HEK293 (cell line): Measurements from ENCODE around the gene ABHD13.

ENCODE experiments used
- CTCF ChIA-PET: fragments of 350-600 bp; formaldehyde crosslinking; extraction: SDS; loops from one replicate; lab custom pipeline; 2021; ENCODE audit warnings: antibody characterized with exemption; lab: Yijun Ruan, JAX
- POLR2A ChIA-PET: fragments of 300-600 bp; formaldehyde crosslinking; extraction: SDS; loops from one replicate; lab custom pipeline; 2020; ENCODE audit warnings: antibody characterized with exemption, inconsistent platforms; lab: Yijun Ruan, JAX
- H3K27ac ChIP-seq: fragments of 200-500 bp; sonication (Bioruptor generic); 2 replicates; pipeline ENCODE4 v1.5.1; 2014; ENCODE audit warnings: low read depth, low read length, control low read depth, inconsistent platforms; ENCODE audit errors: extremely low read depth
- H3K36me3 ChIP-seq, 2 experiments: fragments of 200-500 bp in 1 of 2; sonication (Bioruptor generic) in 1 of 2; 1 replicate in 1 of 2; 2 replicates in 1 of 2; pipeline ENCODE4 v1.5.1; 2014 to 2017; ENCODE audit warnings: inconsistent platforms in 2 of 2, low read length in 2 of 2; ENCODE audit not compliant: control insufficient read depth in 2 of 2, insufficient read depth in 1 of 2
- H3K4me1 ChIP-seq: fragments of 200-500 bp; sonication (Bioruptor generic); 2 replicates; pipeline ENCODE4 v1.5.1; 2014; ENCODE audit warnings: mild to moderate bottlenecking, low read length, inconsistent platforms; ENCODE audit not compliant: control insufficient read depth, insufficient read depth
- H3K4me3 ChIP-seq: 2 replicates; pipeline ENCODE4 v1.5.1; 2011; ENCODE audit warnings: low read depth, mild to moderate bottlenecking, control low read depth, low read length, moderate library complexity
- H3K9me3 ChIP-seq: fragments of 200-500 bp; sonication (Bioruptor generic); 2 replicates; pipeline ENCODE4 v1.5.1; 2014; ENCODE audit warnings: low read depth, low read length, inconsistent platforms; ENCODE audit not compliant: control insufficient read depth, insufficient read depth
- BCL11A ChIP-seq: fragments of 450-650 bp; formaldehyde crosslinking; IDR thresholded peaks from 2 replicates; pipeline ENCODE4 v1.5.1; 2016; ENCODE audit warnings: low read depth, missing biosample characterization, missing genetic modification characterization
- BCL11B ChIP-seq: fragments of 450-650 bp; formaldehyde crosslinking; IDR thresholded peaks from 2 replicates; pipeline ENCODE4 v1.5.1; 2016; ENCODE audit warnings: low read depth, missing biosample characterization, missing genetic modification characterization
- GFI1B ChIP-seq: fragments of 450-650 bp; formaldehyde crosslinking; IDR thresholded peaks from 2 replicates; pipeline ENCODE4 v1.5.1; 2016; ENCODE audit warnings: missing biosample characterization, missing genetic modification characterization
- GLIS2 ChIP-seq: fragments of 450-650 bp; formaldehyde crosslinking; IDR thresholded peaks from 2 replicates; pipeline ENCODE4 v1.5.1; 2016; ENCODE audit warnings: missing biosample characterization, missing genetic modification characterization
- KLF1 ChIP-seq: fragments of 450-650 bp; formaldehyde crosslinking; IDR thresholded peaks from 2 replicates; pipeline ENCODE4 v1.5.1; 2016; ENCODE audit warnings: missing biosample characterization, missing genetic modification characterization
- KLF7 ChIP-seq: fragments of 450-650 bp; formaldehyde crosslinking; IDR thresholded peaks from 2 replicates; pipeline ENCODE4 v1.5.1; 2016; ENCODE audit warnings: missing biosample characterization, missing genetic modification characterization, borderline replicate concordance
- RBAK ChIP-seq: fragments of 450-650 bp; formaldehyde crosslinking; IDR thresholded peaks from 2 replicates; pipeline ENCODE4 v1.5.1; 2016; ENCODE audit warnings: missing biosample characterization, missing genetic modification characterization
- REPIN1 ChIP-seq: fragments of 450-650 bp; formaldehyde crosslinking; IDR thresholded peaks from 2 replicates; pipeline ENCODE4 v1.5.1; 2017; ENCODE audit warnings: missing biosample characterization, missing genetic modification characterization, low read depth
- YY1 ChIP-seq: fragments of 450-650 bp; formaldehyde crosslinking; IDR thresholded peaks from 2 replicates; pipeline ENCODE4 v1.5.1; 2018; ENCODE audit warnings: missing biosample characterization, missing genetic modification characterization
- ZBTB48 ChIP-seq: fragments of 450-650 bp; formaldehyde crosslinking; IDR thresholded peaks from 2 replicates; pipeline ENCODE4 v1.5.1; 2016; ENCODE audit warnings: missing biosample characterization, missing genetic modification characterization
- ZBTB7A ChIP-seq: fragments of 450-650 bp; formaldehyde crosslinking; IDR thresholded peaks from 2 replicates; pipeline ENCODE4 v1.5.1; 2016; ENCODE audit warnings: low read depth, missing biosample characterization, missing genetic modification characterization
- ZEB2 ChIP-seq: fragments of 450-650 bp; formaldehyde crosslinking; IDR thresholded peaks from 2 replicates; pipeline ENCODE4 v1.5.1; 2016; ENCODE audit warnings: missing biosample characterization, missing genetic modification characterization
- ZIC2 ChIP-seq: fragments of 450-650 bp; formaldehyde crosslinking; IDR thresholded peaks from 2 replicates; pipeline ENCODE4 v1.5.1; 2016; ENCODE audit warnings: missing biosample characterization, missing genetic modification characterization
- ZNF146 ChIP-seq: fragments of 450-650 bp; formaldehyde crosslinking; IDR thresholded peaks from 2 replicates; pipeline ENCODE4 v1.5.1; 2016; ENCODE audit warnings: missing biosample characterization, missing genetic modification characterization
- ZNF174 ChIP-seq: fragments of 450-650 bp; formaldehyde crosslinking; IDR thresholded peaks from 2 replicates; pipeline ENCODE4 v1.5.0; 2017; ENCODE audit warnings: missing biosample characterization, mild to moderate bottlenecking, missing genetic modification characterization
- ZNF175 ChIP-seq: fragments of 450-650 bp; formaldehyde crosslinking; IDR thresholded peaks from 2 replicates; pipeline ENCODE4 v1.5.1; 2016; ENCODE audit warnings: missing biosample characterization, missing genetic modification characterization
- ZNF19 ChIP-seq: fragments of 450-650 bp; formaldehyde crosslinking; IDR thresholded peaks from 2 replicates; pipeline ENCODE4; 2016; ENCODE audit warnings: missing biosample characterization, missing genetic modification characterization, low read depth
- ZNF274 ChIP-seq, 2 experiments: fragments of 200-500 bp in 1 of 2; fragments of 450-650 bp in 1 of 2; sonication (Bioruptor generic) in 1 of 2; formaldehyde crosslinking in 1 of 2; IDR thresholded peaks; 2 replicates each; pipeline versions ENCODE4 v1.5.1 to v1.6.1; 2014 to 2016; ENCODE audit warnings: borderline replicate concordance in 1 of 2, inconsistent platforms in 1 of 2, low read length in 1 of 2, missing biosample characterization in 1 of 2, missing genetic modification characterization in 1 of 2
- ZNF292 ChIP-seq: fragments of 450-650 bp; formaldehyde crosslinking; IDR thresholded peaks from 2 replicates; pipeline ENCODE4 v1.5.1; 2016; ENCODE audit warnings: low read depth, missing biosample characterization, missing genetic modification characterization, borderline replicate concordance
- ZNF335 ChIP-seq: fragments of 450-650 bp; formaldehyde crosslinking; conservative IDR thresholded peaks from 2 replicates; pipeline ENCODE4 v1.5.1; 2016; ENCODE audit warnings: missing biosample characterization, missing genetic modification characterization
- ZNF37A ChIP-seq: fragments of 450-650 bp; IDR thresholded peaks from 2 replicates; pipeline ENCODE4 v1.5.1; 2018; ENCODE audit warnings: missing biosample characterization, missing genetic modification characterization
- ZNF423 ChIP-seq: fragments of 450-650 bp; formaldehyde crosslinking; IDR thresholded peaks from 2 replicates; pipeline ENCODE4 v1.5.1; 2016; ENCODE audit warnings: missing biosample characterization, missing genetic modification characterization
- ZNF501 ChIP-seq: fragments of 450-650 bp; formaldehyde crosslinking; IDR thresholded peaks from 2 replicates; pipeline ENCODE4 v1.5.1; 2016; ENCODE audit warnings: missing biosample characterization, missing genetic modification characterization
- ZNF623 ChIP-seq: fragments of 450-650 bp; formaldehyde crosslinking; IDR thresholded peaks from 2 replicates; pipeline ENCODE4 v1.5.1; 2016; ENCODE audit warnings: missing biosample characterization, missing genetic modification characterization
- ZNF660 ChIP-seq: fragments of 450-650 bp; IDR thresholded peaks from 2 replicates; pipeline ENCODE4 v1.5.1; 2018; ENCODE audit warnings: missing biosample characterization, mild to moderate bottlenecking, missing genetic modification characterization
- ZNF792 ChIP-seq: fragments of 450-650 bp; formaldehyde crosslinking; IDR thresholded peaks from 2 replicates; pipeline ENCODE4 v1.5.1; 2016; ENCODE audit warnings: missing biosample characterization, missing genetic modification characterization
- ZSCAN30 ChIP-seq: fragments of 450-650 bp; IDR thresholded peaks from 2 replicates; pipeline ENCODE4 v1.5.1; 2018; ENCODE audit warnings: missing biosample characterization, mild to moderate bottlenecking, missing genetic modification characterization, moderate library complexity
- TF ChIP-seq, protein P1 (sequence below): fragments of 450-650 bp; formaldehyde crosslinking; IDR thresholded peaks from 2 replicates; pipeline ENCODE4 v1.5.1; 2016; ENCODE audit warnings: missing biosample characterization, missing genetic modification characterization
- TF ChIP-seq, protein P2 (sequence below): fragments of 450-650 bp; formaldehyde crosslinking; IDR thresholded peaks from 2 replicates; pipeline ENCODE4 v1.5.1; 2016; ENCODE audit warnings: missing biosample characterization, missing genetic modification characterization
- TF ChIP-seq, protein P3 (sequence below): fragments of 450-650 bp; formaldehyde crosslinking; IDR thresholded peaks from 2 replicates; pipeline ENCODE4 v1.5.1; 2017; ENCODE audit warnings: missing biosample characterization, missing genetic modification characterization
- TF ChIP-seq, protein P4 (sequence below): fragments of 450-650 bp; formaldehyde crosslinking; IDR thresholded peaks from 2 replicates; pipeline ENCODE4 v1.5.1; 2016; ENCODE audit warnings: missing biosample characterization, missing genetic modification characterization
- TF ChIP-seq, protein P5 (sequence below): fragments of 450-650 bp; formaldehyde crosslinking; IDR thresholded peaks from 2 replicates; pipeline ENCODE4 v1.5.1; 2017; ENCODE audit warnings: missing biosample characterization, missing genetic modification characterization

Gene ABHD13

DNA sequence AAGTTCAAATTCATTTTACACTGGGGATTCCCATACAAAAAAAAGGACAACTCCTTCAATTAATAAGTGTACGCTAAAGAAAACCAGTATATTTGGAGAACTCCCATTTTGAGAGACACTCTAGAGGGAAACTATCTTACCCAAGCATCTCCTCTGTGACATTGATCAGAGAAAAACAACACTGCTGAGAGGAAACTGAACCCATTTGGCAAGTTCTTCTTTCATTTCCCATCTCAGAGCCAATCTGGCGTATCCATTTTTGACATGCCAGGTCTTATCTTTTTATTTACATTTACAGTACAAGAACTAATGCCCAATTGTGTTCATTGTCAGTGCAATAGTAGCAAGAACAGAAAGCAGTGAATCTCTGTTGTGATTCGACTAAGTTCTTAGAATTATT, 33.0 kb upstream of the ABHD13 start:
- TF ChIP-seq, protein P1, sequence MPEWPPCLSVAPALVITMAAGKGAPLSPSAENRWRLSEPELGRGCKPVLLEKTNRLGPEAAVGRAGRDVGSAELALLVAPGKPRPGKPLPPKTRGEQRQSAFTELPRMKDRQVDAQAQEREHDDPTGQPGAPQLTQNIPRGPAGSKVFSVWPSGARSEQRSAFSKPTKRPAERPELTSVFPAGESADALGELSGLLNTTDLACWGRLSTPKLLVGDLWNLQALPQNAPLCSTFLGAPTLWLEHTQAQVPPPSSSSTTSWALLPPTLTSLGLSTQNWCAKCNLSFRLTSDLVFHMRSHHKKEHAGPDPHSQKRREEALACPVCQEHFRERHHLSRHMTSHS (tag by site-specific recombination): no peak
- no peak for TF ChIP-seq ZNF292
- no peak for TF ChIP-seq ZNF274 (IDR thresholded peaks at IDR 0.05; ENCODE audit: low read length)
- TF ChIP-seq ZNF274 (tag by site-specific recombination; IDR thresholded peaks at IDR 0.05; ENCODE audit: borderline replicate concordance): no peak
- no peak for TF ChIP-seq ZNF175 (tag by site-specific recombination)
- TF ChIP-seq ZNF174: no peak
- TF ChIP-seq GFI1B (tag by site-specific recombination): no peak
- TF ChIP-seq BCL11A (tag by site-specific recombination): no peak
- no peak for TF ChIP-seq ZNF19 (tag by site-specific recombination)
- no peak for TF ChIP-seq RBAK (tag by site-specific recombination)
- TF ChIP-seq YY1 (tag by site-specific recombination): no peak
- TF ChIP-seq, protein P2, sequence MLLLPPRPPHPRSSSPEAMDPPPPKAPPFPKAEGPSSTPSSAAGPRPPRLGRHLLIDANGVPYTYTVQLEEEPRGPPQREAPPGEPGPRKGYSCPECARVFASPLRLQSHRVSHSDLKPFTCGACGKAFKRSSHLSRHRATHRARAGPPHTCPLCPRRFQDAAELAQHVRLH (tag by site-specific recombination): no peak
- no peak for TF ChIP-seq KLF7 (tag by site-specific recombination)
- TF ChIP-seq BCL11B (tag by site-specific recombination): no peak
- TF ChIP-seq ZNF423: no peak
- TF ChIP-seq ZEB2: no peak
- POLR2A ChIA-PET: no interaction called here
- Histone ChIP-seq H3K36me3 (no peaks in the 10 kb centered on the region), H3K4me1 (no peaks in the 10 kb centered on the region), H3K9me3 (no peaks in the 10 kb centered on the region), H3K27ac (no peak overlapping the region), H3K4me3 (no peak overlapping the region)
- CTCF ChIA-PET: no interaction called here

DNA sequence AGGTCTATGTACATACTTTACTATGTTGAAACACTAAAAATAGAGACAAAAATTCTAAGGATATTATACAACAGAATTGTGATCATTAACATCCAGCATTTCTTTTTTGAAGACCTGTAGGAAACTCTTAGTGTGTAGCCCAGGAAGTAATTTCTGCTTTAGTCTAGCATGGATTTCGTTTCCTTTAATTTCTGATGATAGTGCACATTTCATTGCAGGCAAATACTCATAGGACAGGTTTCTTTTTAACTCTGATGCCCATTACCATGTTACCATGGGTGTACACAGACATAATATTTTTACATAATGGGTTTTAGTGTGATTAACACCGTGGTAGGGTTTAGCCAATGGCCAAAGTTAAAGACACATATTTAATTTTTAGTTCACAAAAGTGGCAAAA, 29.9 kb upstream of the ABHD13 start:
- POLR2A ChIA-PET: no interaction called here
- CTCF ChIA-PET: no interaction called here
- H3K27ac ChIP-seq: no peak overlapping the region

More for the DNA sequence above, 29.9 kb upstream of the ABHD13 start:
- Histone ChIP-seq H3K36me3 (no peaks in the 10 kb centered on the region), H3K9me3 (no peaks in the 10 kb centered on the region), H3K4me3 (no peak overlapping the region), H3K4me1 (no peaks in the 10 kb centered on the region)
- TF ChIP-seq KLF1 (tag by site-specific recombination): no peak
- no peak for TF ChIP-seq ZNF660 (tag by site-specific recombination)
- TF ChIP-seq GLIS2 (tag by site-specific recombination): no peak
- TF ChIP-seq BCL11B (tag by site-specific recombination): no peak
- no peak for TF ChIP-seq ZNF501 (tag by site-specific recombination)
- TF ChIP-seq, protein P3, sequence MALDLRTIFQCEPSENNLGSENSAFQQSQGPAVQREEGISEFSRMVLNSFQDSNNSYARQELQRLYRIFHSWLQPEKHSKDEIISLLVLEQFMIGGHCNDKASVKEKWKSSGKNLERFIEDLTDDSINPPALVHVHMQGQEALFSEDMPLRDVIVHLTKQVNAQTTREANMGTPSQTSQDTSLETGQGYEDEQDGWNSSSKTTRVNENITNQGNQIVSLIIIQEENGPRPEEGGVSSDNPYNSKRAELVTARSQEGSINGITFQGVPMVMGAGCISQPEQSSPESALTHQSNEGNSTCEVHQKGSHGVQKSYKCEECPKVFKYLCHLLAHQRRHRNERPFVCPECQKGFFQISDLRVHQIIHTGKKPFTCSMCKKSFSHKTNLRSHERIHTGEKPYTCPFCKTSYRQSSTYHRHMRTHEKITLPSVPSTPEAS: no peak
- no peak for TF ChIP-seq ZNF37A (tag by site-specific recombination)
- TF ChIP-seq ZNF335: no peak
- TF ChIP-seq ZNF174: no peak
- TF ChIP-seq ZNF146: no peak
- TF ChIP-seq, protein P4, sequence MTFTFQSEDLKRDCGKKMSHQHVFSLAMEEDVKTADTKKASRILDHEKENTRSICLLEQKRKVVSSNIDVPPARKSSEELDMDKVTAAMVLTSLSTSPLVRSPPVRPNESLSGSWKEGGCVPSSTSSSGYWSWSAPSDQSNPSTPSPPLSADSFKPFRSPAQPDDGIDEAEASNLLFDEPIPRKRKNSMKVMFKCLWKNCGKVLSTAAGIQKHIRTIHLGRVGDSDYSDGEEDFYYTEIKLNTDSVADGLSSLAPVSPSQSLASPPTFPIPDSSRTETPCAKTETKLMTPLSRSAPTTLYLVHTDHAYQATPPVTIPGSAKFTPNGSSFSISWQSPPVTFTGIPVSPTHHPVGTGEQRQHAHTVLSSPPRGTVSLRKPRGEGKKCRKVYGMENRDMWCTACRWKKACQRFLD (tag by site-specific recombination): no peak
- no peak for TF ChIP-seq ZNF792 (tag by site-specific recombination)
- no peak for TF ChIP-seq ZBTB48
- no peak for TF ChIP-seq ZBTB7A (tag by site-specific recombination)
- TF ChIP-seq, protein P5, sequence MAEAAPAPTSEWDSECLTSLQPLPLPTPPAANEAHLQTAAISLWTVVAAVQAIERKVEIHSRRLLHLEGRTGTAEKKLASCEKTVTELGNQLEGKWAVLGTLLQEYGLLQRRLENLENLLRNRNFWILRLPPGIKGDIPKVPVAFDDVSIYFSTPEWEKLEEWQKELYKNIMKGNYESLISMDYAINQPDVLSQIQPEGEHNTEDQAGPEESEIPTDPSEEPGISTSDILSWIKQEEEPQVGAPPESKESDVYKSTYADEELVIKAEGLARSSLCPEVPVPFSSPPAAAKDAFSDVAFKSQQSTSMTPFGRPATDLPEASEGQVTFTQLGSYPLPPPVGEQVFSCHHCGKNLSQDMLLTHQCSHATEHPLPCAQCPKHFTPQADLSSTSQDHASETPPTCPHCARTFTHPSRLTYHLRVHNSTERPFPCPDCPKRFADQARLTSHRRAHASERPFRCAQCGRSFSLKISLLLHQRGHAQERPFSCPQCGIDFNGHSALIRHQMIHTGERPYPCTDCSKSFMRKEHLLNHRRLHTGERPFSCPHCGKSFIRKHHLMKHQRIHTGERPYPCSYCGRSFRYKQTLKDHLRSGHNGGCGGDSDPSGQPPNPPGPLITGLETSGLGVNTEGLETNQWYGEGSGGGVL (tag by site-specific recombination): no peak
- no peak for TF ChIP-seq ZSCAN30 (tag by site-specific recombination)
- TF ChIP-seq ZNF623 (tag by site-specific recombination): no peak
- TF ChIP-seq REPIN1 (tag by site-specific recombination): no peak
- no peak for TF ChIP-seq ZIC2 (tag by site-specific recombination)
- no peak for TF ChIP-seq RBAK (tag by site-specific recombination)
